Measurements from ENCODE around the gene GLI3. TPM values are rescaled to one million over a fixed set of nuclear protein-coding genes. Genes with fewer than 3 reads are reported as not detected.

GLI3 gene
- total RNA-seq, 1 donor from 2014 or later = 5.5 TPM

GRCh38 chr7:42029405-42029804 is 207.6 kb downstream of the GLI3 start:
- Histone ChIP-seq H3K27me3 (ENCODE audit: low read depth) (no peaks in the 10 kb centered on the region), H3K27ac (replicated peaks) (no peak overlapping the region), H3K4me1 (no peaks in the 10 kb centered on the region), H3K4me3 (no peak overlapping the region), H3K36me3 (peaks cover 15% of the 10 kb centered on the region), H3K9me3 (replicated peaks) (no peaks in the 10 kb centered on the region)
- DNase-seq = no peak
- TF ChIP-seq, protein P1, sequence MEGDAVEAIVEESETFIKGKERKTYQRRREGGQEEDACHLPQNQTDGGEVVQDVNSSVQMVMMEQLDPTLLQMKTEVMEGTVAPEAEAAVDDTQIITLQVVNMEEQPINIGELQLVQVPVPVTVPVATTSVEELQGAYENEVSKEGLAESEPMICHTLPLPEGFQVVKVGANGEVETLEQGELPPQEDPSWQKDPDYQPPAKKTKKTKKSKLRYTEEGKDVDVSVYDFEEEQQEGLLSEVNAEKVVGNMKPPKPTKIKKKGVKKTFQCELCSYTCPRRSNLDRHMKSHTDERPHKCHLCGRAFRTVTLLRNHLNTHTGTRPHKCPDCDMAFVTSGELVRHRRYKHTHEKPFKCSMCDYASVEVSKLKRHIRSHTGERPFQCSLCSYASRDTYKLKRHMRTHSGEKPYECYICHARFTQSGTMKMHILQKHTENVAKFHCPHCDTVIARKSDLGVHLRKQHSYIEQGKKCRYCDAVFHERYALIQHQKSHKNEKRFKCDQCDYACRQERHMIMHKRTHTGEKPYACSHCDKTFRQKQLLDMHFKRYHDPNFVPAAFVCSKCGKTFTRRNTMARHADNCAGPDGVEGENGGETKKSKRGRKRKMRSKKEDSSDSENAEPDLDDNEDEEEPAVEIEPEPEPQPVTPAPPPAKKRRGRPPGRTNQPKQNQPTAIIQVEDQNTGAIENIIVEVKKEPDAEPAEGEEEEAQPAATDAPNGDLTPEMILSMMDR (IDR thresholded peaks at IDR 0.05; ENCODE audit: borderline replicate concordance) = no peak
- intact Hi-C loops (cut with micrococcal nuclease) = no loop called here

DNA sequence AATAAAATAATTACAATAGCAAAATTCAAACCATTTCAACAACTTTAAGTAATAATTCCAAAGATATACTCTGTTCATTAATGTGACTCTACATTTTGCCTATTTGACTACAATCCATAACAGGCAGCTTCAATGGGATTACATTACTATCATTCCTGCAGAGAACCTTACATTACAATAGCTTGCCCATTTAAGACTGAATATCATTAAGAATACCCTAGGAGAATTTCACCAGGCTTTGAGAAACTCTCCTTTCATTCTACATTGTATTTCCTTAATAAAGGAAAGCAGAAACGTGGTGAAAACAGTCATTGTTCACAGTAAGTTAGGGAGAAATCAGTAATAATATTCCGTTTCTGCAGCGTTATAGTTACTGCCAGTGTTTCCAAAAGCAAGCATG is 209.5 kb downstream of the GLI3 start:
- H3K36me3 ChIP-seq = peaks cover 15% of the 10 kb centered on the region
- no peak overlapping the region for H3K27ac ChIP-seq (replicated peaks)
- TF ChIP-seq, protein P1 (IDR thresholded peaks at IDR 0.05; ENCODE audit: borderline replicate concordance) = no peak
- no peaks in the 10 kb centered on the region for H3K4me1 ChIP-seq
- H3K9me3 ChIP-seq (replicated peaks) = no peaks in the 10 kb centered on the region
- DNase-seq = no peak
- no peaks in the 10 kb centered on the region for H3K27me3 ChIP-seq (ENCODE audit: low read depth)
- intact Hi-C loops (cut with micrococcal nuclease) = no loop called here
- H3K4me3 ChIP-seq = no peak overlapping the region

GRCh38 chr7:42026622-42027197 is 210.3 kb downstream of the GLI3 start:
- H3K36me3 ChIP-seq = peaks cover 15% of the 10 kb centered on the region
- no peaks in the 10 kb centered on the region for H3K9me3 ChIP-seq (replicated peaks)
- no peaks in the 10 kb centered on the region for H3K27me3 ChIP-seq (ENCODE audit: low read depth)
- H3K27ac ChIP-seq (replicated peaks) = no peak overlapping the region
- DNase-seq = no peak
- TF ChIP-seq, protein P1 (IDR thresholded peaks at IDR 0.05; ENCODE audit: borderline replicate concordance) = no peak
- H3K4me1 ChIP-seq = no peaks in the 10 kb centered on the region
- no peak overlapping the region for H3K4me3 ChIP-seq
- intact Hi-C loops (cut with micrococcal nuclease) = no loop called here

- peaks cover 15% of the 10 kb centered on the region for H3K36me3 ChIP-seq
- TF ChIP-seq, protein P1 (IDR thresholded peaks at IDR 0.05; ENCODE audit: borderline replicate concordance) = no peak
- H3K4me3 ChIP-seq = no peak overlapping the region
- intact Hi-C loops (cut with micrococcal nuclease) = no loop called here
- H3K9me3 ChIP-seq (replicated peaks) = no peaks in the 10 kb centered on the region
- DNase-seq = no peak
- H3K27ac ChIP-seq (replicated peaks) = no peak overlapping the region
- H3K4me1 ChIP-seq = no peaks in the 10 kb centered on the region
- no peaks in the 10 kb centered on the region for H3K27me3 ChIP-seq (ENCODE audit: low read depth)
Observed at GRCh38 chr7:42025635-42026375, 211.2 kb downstream of the GLI3 start.

GRCh38 chr7:42024537-42024936 is 212.5 kb downstream of the GLI3 start:
- TF ChIP-seq, protein P1 (IDR thresholded peaks at IDR 0.05; ENCODE audit: borderline replicate concordance) = no peak
- no peaks in the 10 kb centered on the region for H3K9me3 ChIP-seq (replicated peaks)
- H3K4me1 ChIP-seq = peaks cover 4% of the 10 kb centered on the region
- DNase-seq = no peak
- intact Hi-C loops (cut with micrococcal nuclease) = no loop called here
- H3K27ac ChIP-seq (replicated peaks) = no peak overlapping the region
- no peak overlapping the region for H3K4me3 ChIP-seq
- peaks cover 15% of the 10 kb centered on the region for H3K36me3 ChIP-seq
- no peaks in the 10 kb centered on the region for H3K27me3 ChIP-seq (ENCODE audit: low read depth)

Data from left ventricle myocardium inferior (tissue), 1 donor.